GM08714 (cell line): ENCODE results near the gene PRKACA.

Experiments
- H3K4me3 ChIP-seq: fragments of 200-500 bp; sonication (Bioruptor generic); 2 replicates; pipeline ENCODE4 v1.5.1; 2014; ENCODE audit warnings: mild to moderate bottlenecking, low read length, inconsistent platforms
- ZNF274 ChIP-seq: IDR thresholded peaks from 2 replicates; pipeline ENCODE4 v1.6.1; 2012; ENCODE audit warnings: mild to moderate bottlenecking, low read depth, low read length

PRKACA gene

GRCh38 chr19:14085309-14085995, 32.1 kb downstream of the PRKACA start, which contains the start of gene C19orf67:
C19orf67 (minus strand) TSS chr19:14085783; CDS start chr19:14085627, 156 bp downstream.
- no peak for TF ChIP-seq ZNF274
- no peak within 1 kb of the TSS for H3K4me3 ChIP-seq

- no peak for TF ChIP-seq ZNF274
- peak overlapping the region; percentile 85; the same call in 1 of the 2 replicates for H3K4me3 ChIP-seq
Observed at GRCh38 chr19:14082675-14082960, 34.9 kb downstream of the PRKACA start.

GRCh38 chr19:14081797-14082674, 35.5 kb downstream of the PRKACA start:
- TF ChIP-seq ZNF274 = no peak
- peak overlapping the region; percentile 85 for H3K4me3 ChIP-seq

GRCh38 chr19:14080887-14081796, 36.4 kb downstream of the PRKACA start:
- no peak for TF ChIP-seq ZNF274
- peak overlapping the region; percentile 90 for H3K4me3 ChIP-seq

GRCh38 chr19:14078411-14078810, 39.2 kb downstream of the PRKACA start:
- no peak overlapping the region for H3K4me3 ChIP-seq
- TF ChIP-seq ZNF274 = no peak

- H3K4me3 ChIP-seq = peak overlapping the region; percentile 56
- TF ChIP-seq ZNF274 = no peak
Observed at GRCh38 chr19:14073925-14074838, 43.4 kb downstream of the PRKACA start.

GRCh38 chr19:14073261-14073924, 44.2 kb downstream of the PRKACA start:
- peak overlapping the region; percentile 56 for H3K4me3 ChIP-seq
- TF ChIP-seq ZNF274 = no peak

GRCh38 chr19:14072535-14073260, 44.9 kb downstream of the PRKACA start, which contains the start of gene MISP3:
MISP3 (plus strand) TSS chr19:14072786; CDS start chr19:14073310, 524 bp downstream.
- peak within 1 kb of the TSS; percentile 56; the same call in 1 of the 2 replicates for H3K4me3 ChIP-seq
- TF ChIP-seq ZNF274 = no peak

GRCh38 chr19:14070268-14071050, 47.1 kb downstream of the PRKACA start:
- TF ChIP-seq ZNF274 = no peak
- no peak overlapping the region for H3K4me3 ChIP-seq

- TF ChIP-seq ZNF274 = no peak
- no peak overlapping the region for H3K4me3 ChIP-seq
Observed at GRCh38 chr19:14066134-14066533, 51.4 kb downstream of the PRKACA start.

GRCh38 chr19:14063105-14063504, 54.5 kb downstream of the PRKACA start:
- H3K4me3 ChIP-seq = no peak overlapping the region
- TF ChIP-seq ZNF274 = no peak
